Measurements from ENCODE around the gene NAPA.

Gene NAPA

DNA sequence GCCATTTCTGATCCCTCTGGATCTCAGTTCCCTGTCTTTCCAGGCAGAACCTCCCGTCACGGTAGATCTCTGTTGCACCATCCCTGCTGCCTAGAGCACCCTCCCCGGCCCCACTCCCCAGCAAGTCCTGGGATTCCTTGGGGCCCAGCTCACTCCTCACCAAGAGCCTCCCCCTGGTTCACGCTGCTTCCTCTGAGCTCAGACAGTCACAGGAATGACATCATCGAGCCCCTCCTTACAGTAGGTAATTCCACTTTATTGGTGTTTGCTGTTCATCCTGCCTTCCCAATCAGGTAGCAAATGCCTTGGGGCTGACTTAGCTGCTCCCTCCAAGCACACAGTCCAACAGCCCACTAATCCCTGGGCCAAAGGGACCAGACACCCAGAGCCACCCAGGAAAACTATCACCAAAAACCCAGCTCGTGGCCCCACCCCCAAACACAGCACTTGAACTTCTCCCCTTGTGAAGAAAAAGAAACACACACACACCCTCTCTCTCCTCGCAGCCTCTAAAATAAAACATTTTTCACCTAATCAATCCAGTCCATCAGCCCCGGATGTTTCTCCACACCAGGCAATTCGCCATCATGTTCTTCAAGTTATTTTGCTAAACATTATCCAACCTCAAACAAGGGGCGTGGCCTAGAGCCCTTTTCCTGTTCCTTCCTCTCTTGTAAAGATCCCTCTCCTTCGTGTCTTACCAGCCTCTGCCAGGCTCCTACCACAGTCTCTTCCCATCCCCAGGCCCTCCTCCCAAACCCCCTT, 2.5 kb downstream of the NAPA start:
- TF ChIP-seq, protein P1, sequence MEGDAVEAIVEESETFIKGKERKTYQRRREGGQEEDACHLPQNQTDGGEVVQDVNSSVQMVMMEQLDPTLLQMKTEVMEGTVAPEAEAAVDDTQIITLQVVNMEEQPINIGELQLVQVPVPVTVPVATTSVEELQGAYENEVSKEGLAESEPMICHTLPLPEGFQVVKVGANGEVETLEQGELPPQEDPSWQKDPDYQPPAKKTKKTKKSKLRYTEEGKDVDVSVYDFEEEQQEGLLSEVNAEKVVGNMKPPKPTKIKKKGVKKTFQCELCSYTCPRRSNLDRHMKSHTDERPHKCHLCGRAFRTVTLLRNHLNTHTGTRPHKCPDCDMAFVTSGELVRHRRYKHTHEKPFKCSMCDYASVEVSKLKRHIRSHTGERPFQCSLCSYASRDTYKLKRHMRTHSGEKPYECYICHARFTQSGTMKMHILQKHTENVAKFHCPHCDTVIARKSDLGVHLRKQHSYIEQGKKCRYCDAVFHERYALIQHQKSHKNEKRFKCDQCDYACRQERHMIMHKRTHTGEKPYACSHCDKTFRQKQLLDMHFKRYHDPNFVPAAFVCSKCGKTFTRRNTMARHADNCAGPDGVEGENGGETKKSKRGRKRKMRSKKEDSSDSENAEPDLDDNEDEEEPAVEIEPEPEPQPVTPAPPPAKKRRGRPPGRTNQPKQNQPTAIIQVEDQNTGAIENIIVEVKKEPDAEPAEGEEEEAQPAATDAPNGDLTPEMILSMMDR (conservative IDR thresholded peaks at IDR 0.05; ENCODE audit: low read depth, low read length): no peak
- peaks cover 62% of the 10 kb centered on the region for H3K79me2 ChIP-seq (ENCODE audit: insufficient read depth, low read depth)
- H3K4me2 ChIP-seq: no peak overlapping the region; the same call in 1 of the 2 replicates
- no peak overlapping the region for H3K9ac ChIP-seq
- H3K27ac ChIP-seq: no peak overlapping the region
- no peak overlapping the region for H2AFZ ChIP-seq (ENCODE audit: low read depth)
- no peaks in the 10 kb centered on the region for H4K20me1 ChIP-seq (ENCODE audit: insufficient read depth)
- H3K4me3 ChIP-seq (IDR thresholded peaks at IDR 0.05; ENCODE audit: insufficient read depth, low read depth, low read length): no peak overlapping the region
- no peaks in the 10 kb centered on the region; the same call in 1 of the 2 replicates for H3K27me3 ChIP-seq (ENCODE audit: insufficient read depth, low read depth)
- no peaks in the 10 kb centered on the region for H3K36me3 ChIP-seq (ENCODE audit: insufficient read depth)
- peaks cover 25% of the 10 kb centered on the region for H3K4me1 ChIP-seq (ENCODE audit: low read depth, poor library complexity, severe bottlenecking)

DNA sequence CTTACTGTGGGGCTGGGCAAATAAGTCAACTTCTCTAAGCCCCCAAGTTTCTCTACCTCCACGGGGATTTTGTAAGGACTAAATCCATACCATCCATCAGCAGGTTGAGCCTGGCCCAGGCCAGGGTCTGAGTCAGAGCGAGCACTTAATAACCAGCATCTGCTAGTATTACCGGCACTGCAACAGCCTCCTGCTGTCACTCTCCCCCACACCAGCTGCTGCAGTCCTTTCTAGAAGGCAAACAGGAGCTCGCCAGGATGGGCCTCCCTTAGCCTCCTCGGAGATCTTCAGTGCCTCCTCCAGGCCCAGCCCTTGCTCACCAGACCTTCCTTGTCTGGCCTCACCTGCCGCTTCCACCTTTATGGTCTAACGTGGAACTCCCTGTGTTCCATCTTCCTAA, 3.2 kb downstream of the NAPA start:
- no peaks in the 10 kb centered on the region for H3K36me3 ChIP-seq (ENCODE audit: insufficient read depth)
- no peak overlapping the region for H3K4me2 ChIP-seq
- peaks cover 21% of the 10 kb centered on the region for H3K4me1 ChIP-seq (ENCODE audit: low read depth, poor library complexity, severe bottlenecking)
- no peak overlapping the region for H3K9ac ChIP-seq
- TF ChIP-seq, protein P1 (conservative IDR thresholded peaks at IDR 0.05; ENCODE audit: low read depth, low read length): no peak
- H3K27ac ChIP-seq: no peak overlapping the region
- no peak overlapping the region for H3K4me3 ChIP-seq (IDR thresholded peaks at IDR 0.05; ENCODE audit: insufficient read depth, low read depth, low read length)
- no peaks in the 10 kb centered on the region for H4K20me1 ChIP-seq (ENCODE audit: insufficient read depth)
- no peak overlapping the region for H2AFZ ChIP-seq (ENCODE audit: low read depth)
- H3K27me3 ChIP-seq (ENCODE audit: insufficient read depth, low read depth): no peaks in the 10 kb centered on the region; the same call in 1 of the 2 replicates
- peaks cover 62% of the 10 kb centered on the region for H3K79me2 ChIP-seq (ENCODE audit: insufficient read depth, low read depth)

DNA sequence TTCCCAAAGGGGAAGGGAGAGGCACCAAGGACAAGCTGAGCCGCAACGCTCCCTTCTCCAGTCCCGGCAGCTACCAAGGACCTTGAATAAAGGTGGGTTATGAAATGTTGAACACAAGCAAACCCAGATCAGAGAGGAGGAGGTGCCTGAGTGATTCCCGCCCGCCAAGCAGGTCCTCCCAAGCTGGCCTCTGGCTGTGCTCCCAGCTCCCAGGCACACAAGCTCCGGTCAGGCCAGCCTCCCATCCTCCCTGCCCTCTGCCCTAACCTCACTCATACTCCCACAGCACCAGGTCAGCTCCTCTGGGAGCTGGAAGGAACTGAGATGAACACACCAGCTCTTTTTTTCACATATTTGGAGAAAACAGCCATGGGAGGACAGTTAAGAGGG, 3.7 kb downstream of the NAPA start:
- TF ChIP-seq, protein P1 (conservative IDR thresholded peaks at IDR 0.05; ENCODE audit: low read depth, low read length): no peak
- Histone ChIP-seq H3K79me2 (ENCODE audit: insufficient read depth, low read depth) (peaks cover 62% of the 10 kb centered on the region), H3K27me3 (ENCODE audit: insufficient read depth, low read depth) (no peaks in the 10 kb centered on the region; the same call in 1 of the 2 replicates), H3K27ac (no peak overlapping the region), H3K4me2 (no peak overlapping the region), H3K4me1 (ENCODE audit: low read depth, poor library complexity, severe bottlenecking) (peaks cover 15% of the 10 kb centered on the region), H3K36me3 (ENCODE audit: insufficient read depth) (no peaks in the 10 kb centered on the region), H4K20me1 (ENCODE audit: insufficient read depth) (no peaks in the 10 kb centered on the region), H3K9ac (no peak overlapping the region), H3K4me3 (IDR thresholded peaks at IDR 0.05; ENCODE audit: insufficient read depth, low read depth, low read length) (no peak overlapping the region), H2AFZ (ENCODE audit: low read depth) (no peak overlapping the region)

DNA sequence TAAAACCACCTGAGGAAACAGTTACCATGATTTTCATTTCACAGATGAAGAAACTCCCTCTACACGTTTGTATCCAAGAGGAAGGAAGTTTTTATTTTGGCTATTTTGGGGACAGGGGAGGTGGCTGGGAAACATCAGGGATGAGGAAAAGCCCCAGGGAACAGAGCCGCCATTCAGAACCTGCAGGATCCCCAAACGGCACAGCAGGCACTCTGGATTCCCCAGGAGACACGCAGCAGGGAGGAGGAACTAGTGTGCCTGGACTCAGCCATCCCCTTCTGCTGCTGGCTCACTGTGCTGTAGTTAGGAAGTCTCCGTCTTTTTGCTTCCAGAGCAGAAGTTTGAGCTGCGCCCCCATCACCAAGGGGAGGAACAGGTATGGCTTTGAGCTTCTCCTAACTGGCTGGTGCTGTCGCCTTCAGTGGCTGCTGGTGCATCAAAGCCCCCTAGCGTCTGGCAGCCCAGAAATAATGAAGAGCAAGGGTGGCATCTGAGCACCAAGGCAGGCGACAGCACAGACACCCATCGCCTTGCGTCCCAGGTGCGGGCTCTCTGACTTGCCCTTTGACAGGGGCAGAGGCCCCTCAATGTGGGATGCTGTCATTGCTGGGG, 4.2 kb downstream of the NAPA start:
- peaks cover 62% of the 10 kb centered on the region for H3K79me2 ChIP-seq (ENCODE audit: insufficient read depth, low read depth)

More for the DNA sequence above, 4.2 kb downstream of the NAPA start:
- Histone ChIP-seq H2AFZ (ENCODE audit: low read depth) (no peak overlapping the region), H3K27me3 (ENCODE audit: insufficient read depth, low read depth) (no peaks in the 10 kb centered on the region; the same call in 1 of the 2 replicates), H3K4me1 (ENCODE audit: low read depth, poor library complexity, severe bottlenecking) (peaks cover 10% of the 10 kb centered on the region), H3K9ac (no peak overlapping the region), H4K20me1 (ENCODE audit: insufficient read depth) (no peaks in the 10 kb centered on the region), H3K4me3 (IDR thresholded peaks at IDR 0.05; ENCODE audit: insufficient read depth, low read depth, low read length) (no peak overlapping the region), H3K4me2 (no peak overlapping the region), H3K27ac (no peak overlapping the region), H3K36me3 (ENCODE audit: insufficient read depth) (no peaks in the 10 kb centered on the region)
- TF ChIP-seq, protein P1 (conservative IDR thresholded peaks at IDR 0.05; ENCODE audit: low read depth, low read length): no peak

Measured in KMS-11 (cell line).